K562 treated with DMSO at 1 percent for 48 hours (cell line): ENCODE measurements around the gene C5orf52. TPM values are rescaled to one million over a fixed set of nuclear protein-coding genes. Genes with fewer than 3 reads are reported as not detected.

ENCODE experiments used
- total RNA-seq: library from RNA; unstranded; fragments of 300-600 nt; gene quantifications from 2 replicates; pipeline ENCODE4 v1.2.3, GENCODE V29; 2022; ENCODE audit warnings: low replicate concordance; ENCODE audit errors: extremely low read depth

C5orf52 gene
- total RNA-seq, result not detected in 2 replicates

GRCh38 chr5:157670662-157671591 is at the start of gene C5orf52:
Gene C5orf52, plus strand, starts transcription at chr5:157671533. Its CDS starts 82 bp downstream, at chr5:157671615.

GRCh38 chr5:157652377-157652692 is 19.0 kb upstream of the C5orf52 start, which contains the start of gene SOX30:
Gene SOX30, minus strand, starts transcription at chr5:157652438. Its CDS starts 360 bp downstream, at chr5:157652078.

Other genes starting within 250 kb of the C5orf52 start
- not detected in 2 replicates for gene NIPAL4, start 211.3 kb upstream of the C5orf52 start, total RNA-seq
- not detected in 2 replicates for gene ADAM19, start 95.8 kb upstream of the C5orf52 start, total RNA-seq
- gene SOX30, start 19.1 kb upstream of the C5orf52 start, total RNA-seq, result not detected in 2 replicates
- gene THG1L, start 59.9 kb downstream of the C5orf52 start, total RNA-seq, result not detected in 2 replicates
- gene LSM11, start 72.2 kb downstream of the C5orf52 start, total RNA-seq, result not detected in 2 replicates
- not detected in 2 replicates for gene CLINT1, start 187.6 kb downstream of the C5orf52 start, total RNA-seq